H7 (cell line): ENCODE data around the gene CYP2J2. TPM values are rescaled to one million over a fixed set of nuclear protein-coding genes. Genes with fewer than 3 reads are reported as not detected.
"Not testable (repeated sequence)": the region's sequence is repeated elsewhere in the genome, so short reads cannot be mapped to it uniquely, and the experiment has no call there.

ENCODE experiments used
- DNase-seq: peaks from one replicate; pipeline ENCODE4 v3.0.0; 2012
- H3K27me3 ChIP-seq: 2 replicates; pipeline ENCODE4 v1.6.0; 2011; ENCODE audit warnings: mild to moderate bottlenecking, low read length; ENCODE audit not compliant: control insufficient read depth, insufficient read depth
- H3K36me3 ChIP-seq: replicated peaks from 2 replicates; pipeline ENCODE4 v1.5.1; 2011; ENCODE audit warnings: low read length; ENCODE audit not compliant: control insufficient read depth, insufficient read depth
- H3K4me3 ChIP-seq: 2 replicates; pipeline ENCODE4 v1.5.1; 2011; ENCODE audit warnings: low read depth, mild to moderate bottlenecking, control low read depth, low read length, moderate library complexity; ENCODE audit not compliant: insufficient read depth
- total RNA-seq: library from RNA; depleted of rRNA; stranded (reverse); fragments of >200 nt; shearing (Covaris generic); gene quantifications from 2 replicates; pipeline ENCODE4 v1.2.3, GENCODE V29; 2014

CYP2J2 gene
- total RNA-seq, 1 experiment from 2014 or later, result 0.52 TPM

GRCh38 chr1:59939393-59939792 lies 12.8 kb upstream of the CYP2J2 start:
- H3K27me3 ChIP-seq, result no peaks in the 10 kb centered on the region
- no peak for DNase-seq
- H3K4me3 ChIP-seq, result no peak overlapping the region
- H3K36me3 ChIP-seq, result no peaks in the 10 kb centered on the region

GRCh38 chr1:59937636-59938210 lies 11.2 kb upstream of the CYP2J2 start:
- Histone ChIP-seq H3K36me3 (no peaks in the 10 kb centered on the region), H3K27me3 (no peaks in the 10 kb centered on the region), H3K4me3 (no peak overlapping the region)
- no peak for DNase-seq

- DNase-seq, result no peak
- H3K27me3 ChIP-seq, result no peaks in the 10 kb centered on the region
- H3K4me3 ChIP-seq, result no peak overlapping the region
- H3K36me3 ChIP-seq, result no peaks in the 10 kb centered on the region
These were observed 9.8 kb upstream of the CYP2J2 start for GRCh38 chr1:59936358-59936821.

GRCh38 chr1:59928996-59929395 lies 2.4 kb upstream of the CYP2J2 start:
- Histone ChIP-seq H3K36me3 (no peaks in the 10 kb centered on the region), H3K27me3 (peaks cover 25% of the 10 kb centered on the region), H3K4me3 (no peak overlapping the region)
- DNase-seq, result no peak

- H3K27me3 ChIP-seq, result peaks cover 25% of the 10 kb centered on the region
- H3K4me3 ChIP-seq, result no peak overlapping the region
- no peak for DNase-seq
- no peaks in the 10 kb centered on the region for H3K36me3 ChIP-seq
These were observed 640 bp upstream of the CYP2J2 start for GRCh38 chr1:59927213-59927612.

GRCh38 chr1:59924653-59925052 lies 1.9 kb downstream of the CYP2J2 start:
- Histone ChIP-seq H3K36me3 (no peaks in the 10 kb centered on the region), H3K4me3 (no peak overlapping the region), H3K27me3 (peaks cover 25% of the 10 kb centered on the region)
- DNase-seq, result no peak

- H3K4me3 ChIP-seq, DNase-seq, H3K27me3 ChIP-seq, H3K36me3 ChIP-seq: not testable (repeated sequence)
These were observed 5.2 kb downstream of the CYP2J2 start for GRCh38 chr1:59921258-59921899.

GRCh38 chr1:59919746-59920145 lies 6.8 kb downstream of the CYP2J2 start:
- H3K36me3 ChIP-seq, result no peaks in the 10 kb centered on the region
- no peaks in the 10 kb centered on the region; the same call in 1 of the 2 replicates for H3K27me3 ChIP-seq
- H3K4me3 ChIP-seq, result no peak overlapping the region
- DNase-seq, result no peak

GRCh38 chr1:59917785-59918180 lies 8.8 kb downstream of the CYP2J2 start:
- H3K36me3 ChIP-seq, result no peaks in the 10 kb centered on the region
- H3K4me3 ChIP-seq, result no peak overlapping the region
- no peak for DNase-seq
- no peaks in the 10 kb centered on the region; the same call in 1 of the 2 replicates for H3K27me3 ChIP-seq

GRCh38 chr1:59917026-59917784 lies 9.4 kb downstream of the CYP2J2 start:
- no peaks in the 10 kb centered on the region for H3K36me3 ChIP-seq
- no peak for DNase-seq
- no peaks in the 10 kb centered on the region; the same call in 1 of the 2 replicates for H3K27me3 ChIP-seq
- H3K4me3 ChIP-seq, result no peak overlapping the region

GRCh38 chr1:59915516-59915915 lies 11.1 kb downstream of the CYP2J2 start:
- Histone ChIP-seq H3K27me3 (no peaks in the 10 kb centered on the region; the same call in 1 of the 2 replicates), H3K36me3 (no peaks in the 10 kb centered on the region), H3K4me3 (no peak overlapping the region)
- no peak for DNase-seq

- DNase-seq, H3K4me3 ChIP-seq, H3K27me3 ChIP-seq, H3K36me3 ChIP-seq: not testable (repeated sequence)
These were observed 11.7 kb downstream of the CYP2J2 start for GRCh38 chr1:59914791-59915286.

- no peak for DNase-seq
- no peaks in the 10 kb centered on the region for H3K36me3 ChIP-seq
- no peaks in the 10 kb centered on the region for H3K27me3 ChIP-seq
- no peak overlapping the region for H3K4me3 ChIP-seq
These were observed 17.9 kb downstream of the CYP2J2 start for GRCh38 chr1:59908682-59909081.

GRCh38 chr1:59908084-59908483 lies 18.5 kb downstream of the CYP2J2 start:
- no peak overlapping the region for H3K4me3 ChIP-seq
- DNase-seq, result no peak
- H3K36me3 ChIP-seq, result no peaks in the 10 kb centered on the region
- no peaks in the 10 kb centered on the region for H3K27me3 ChIP-seq

GRCh38 chr1:59906931-59907330 lies 19.6 kb downstream of the CYP2J2 start:
- no peak overlapping the region for H3K4me3 ChIP-seq
- no peaks in the 10 kb centered on the region for H3K27me3 ChIP-seq
- H3K36me3 ChIP-seq, result no peaks in the 10 kb centered on the region
- DNase-seq, result no peak
